ENCODE data around the gene NHLRC4.

DNA sequence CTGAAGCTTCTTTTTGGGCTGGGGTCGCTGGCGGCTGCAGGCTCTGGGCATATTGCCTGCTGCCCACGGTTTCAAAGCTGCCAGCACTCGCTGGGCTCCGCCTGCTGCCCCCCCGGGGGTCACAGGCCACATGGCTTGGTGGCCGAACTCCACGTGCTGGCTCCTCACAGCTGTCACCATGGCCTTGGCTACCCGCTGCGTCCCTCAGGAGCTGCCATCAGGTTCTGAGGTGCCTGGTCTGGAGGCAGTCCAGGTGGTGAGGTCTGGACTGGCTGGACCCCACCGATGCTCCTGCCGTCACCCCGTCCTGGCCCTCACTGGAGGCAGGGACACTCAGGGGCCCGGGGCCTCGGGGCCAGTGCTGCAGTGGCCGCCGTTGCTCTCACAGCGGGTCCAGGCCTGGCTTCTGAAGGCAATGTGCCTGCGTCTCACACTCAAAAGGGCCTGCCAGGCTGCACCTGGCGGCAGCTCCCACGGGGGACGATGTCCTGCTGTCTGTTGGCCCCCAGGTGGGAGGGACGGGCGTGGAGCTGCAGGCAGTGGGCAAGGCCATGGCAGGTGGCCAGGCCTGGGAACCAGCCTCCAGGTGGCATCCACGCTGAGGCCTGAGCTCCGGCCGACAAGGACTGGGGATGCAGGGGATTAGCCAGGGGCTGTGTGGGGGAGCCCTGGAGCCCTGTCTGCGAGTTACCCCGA, 26.0 kb upstream of the NHLRC4 start:
- TF ChIP-seq RAD21 (IDR thresholded peaks at IDR 0.05; ENCODE audit: low read length) = no peak
- TF ChIP-seq EP300 (IDR thresholded peaks at IDR 0.05; ENCODE audit: borderline replicate concordance in 1 of 2, low read depth in 1 of 2, low read length in 1 of 2) = no peak
- no peak for TF ChIP-seq FOXM1 (IDR thresholded peaks at IDR 0.05; ENCODE audit: low read depth)
- no peak for TF ChIP-seq YY1 (IDR thresholded peaks at IDR 0.05; ENCODE audit: low read depth)
- TF ChIP-seq, protein P1, sequence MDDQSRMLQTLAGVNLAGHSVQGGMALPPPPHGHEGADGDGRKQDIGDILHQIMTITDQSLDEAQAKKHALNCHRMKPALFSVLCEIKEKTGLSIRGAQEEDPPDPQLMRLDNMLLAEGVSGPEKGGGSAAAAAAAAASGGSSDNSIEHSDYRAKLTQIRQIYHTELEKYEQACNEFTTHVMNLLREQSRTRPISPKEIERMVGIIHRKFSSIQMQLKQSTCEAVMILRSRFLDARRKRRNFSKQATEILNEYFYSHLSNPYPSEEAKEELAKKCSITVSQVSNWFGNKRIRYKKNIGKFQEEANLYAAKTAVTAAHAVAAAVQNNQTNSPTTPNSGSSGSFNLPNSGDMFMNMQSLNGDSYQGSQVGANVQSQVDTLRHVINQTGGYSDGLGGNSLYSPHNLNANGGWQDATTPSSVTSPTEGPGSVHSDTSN (IDR thresholded peaks at IDR 0.05) = no peak
- TF ChIP-seq, protein P2, sequence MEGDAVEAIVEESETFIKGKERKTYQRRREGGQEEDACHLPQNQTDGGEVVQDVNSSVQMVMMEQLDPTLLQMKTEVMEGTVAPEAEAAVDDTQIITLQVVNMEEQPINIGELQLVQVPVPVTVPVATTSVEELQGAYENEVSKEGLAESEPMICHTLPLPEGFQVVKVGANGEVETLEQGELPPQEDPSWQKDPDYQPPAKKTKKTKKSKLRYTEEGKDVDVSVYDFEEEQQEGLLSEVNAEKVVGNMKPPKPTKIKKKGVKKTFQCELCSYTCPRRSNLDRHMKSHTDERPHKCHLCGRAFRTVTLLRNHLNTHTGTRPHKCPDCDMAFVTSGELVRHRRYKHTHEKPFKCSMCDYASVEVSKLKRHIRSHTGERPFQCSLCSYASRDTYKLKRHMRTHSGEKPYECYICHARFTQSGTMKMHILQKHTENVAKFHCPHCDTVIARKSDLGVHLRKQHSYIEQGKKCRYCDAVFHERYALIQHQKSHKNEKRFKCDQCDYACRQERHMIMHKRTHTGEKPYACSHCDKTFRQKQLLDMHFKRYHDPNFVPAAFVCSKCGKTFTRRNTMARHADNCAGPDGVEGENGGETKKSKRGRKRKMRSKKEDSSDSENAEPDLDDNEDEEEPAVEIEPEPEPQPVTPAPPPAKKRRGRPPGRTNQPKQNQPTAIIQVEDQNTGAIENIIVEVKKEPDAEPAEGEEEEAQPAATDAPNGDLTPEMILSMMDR (IDR thresholded peaks at IDR 0.05) = no peak
